Activated T-helper 2 cell treated with anti-CD3 and anti-CD28 coated beads, Interferon-gamma antibody, Interleukin-2, Interleukin-4, amounts not matched to agents 10 μg/mL and 5 μg/mL and 100 μg/mL, durations not matched to agents 14 hours and 24 hours and 36 hours (primary cell): ENCODE data around the gene XYLT1. TPM values are rescaled to one million over a fixed set of nuclear protein-coding genes. Genes with fewer than 3 reads are reported as not detected.

ENCODE experiments used
- DNase-seq: peaks from one replicate; pipeline ENCODE4 v3.0.0; 2021; ENCODE audit warnings: low spot score
- H3K27ac Mint-ChIP-seq: one replicate; pipeline ENCODE4 v1.8.0; 2021; ENCODE audit warnings: mixed read lengths
- H3K27me3 Mint-ChIP-seq: one replicate; pipeline ENCODE4 v1.8.0; 2021; ENCODE audit warnings: low read depth, mixed read lengths
- H3K36me3 Mint-ChIP-seq: one replicate; pipeline ENCODE4 v1.8.0; 2021; ENCODE audit warnings: low read depth, mixed read lengths
- H3K4me1 Mint-ChIP-seq: one replicate; pipeline ENCODE4 v1.8.0; 2021; ENCODE audit warnings: low read depth, mixed read lengths
- H3K4me3 Mint-ChIP-seq: one replicate; pipeline ENCODE4 v1.8.0; 2021; ENCODE audit warnings: low read depth, mild to moderate bottlenecking, moderate library complexity, mixed read lengths
- H3K9me3 Mint-ChIP-seq: one replicate; pipeline ENCODE4 v1.8.0; 2021; ENCODE audit warnings: mixed read lengths
- intact Hi-C: fragments of 100-400 bp; cut with micrococcal nuclease; formaldehyde crosslinking; loops from one replicate; pipeline ENCODE4 v1.15.1; 2023
- total RNA-seq: library from RNA; stranded (reverse); gene quantifications from 2 replicates; pipeline ENCODE4 v1.2.3, GENCODE V29; 2022

Gene XYLT1
- total RNA-seq, 1 donor from 2014 or later, result 18.9 TPM

DNA sequence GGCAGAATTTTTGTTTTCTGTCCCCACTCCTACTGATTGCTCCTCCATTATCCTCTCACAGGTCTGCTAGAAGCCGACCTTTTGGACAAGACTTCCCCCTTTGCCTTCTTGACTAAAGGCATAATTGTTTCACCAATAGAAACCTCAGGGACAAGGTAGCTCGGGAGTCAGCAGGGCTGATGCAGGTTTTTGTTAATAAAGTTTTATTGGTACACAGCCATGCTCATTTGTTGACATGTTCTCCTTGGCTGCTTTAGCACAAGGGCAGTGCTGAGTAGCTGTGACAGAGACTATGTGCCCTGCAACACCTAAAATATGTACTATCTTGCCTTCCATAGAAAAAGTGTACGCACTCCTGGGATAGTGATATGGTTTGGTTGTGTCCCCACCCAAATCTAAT, 271.6 kb downstream of the XYLT1 start:
- Mint-ChIP-seq H3K4me3 (no peak overlapping the region), H3K36me3 (peaks cover 26% of the 10 kb centered on the region), H3K27me3 (no peaks in the 10 kb centered on the region), H3K9me3 (no peaks in the 10 kb centered on the region), H3K4me1 (no peaks in the 10 kb centered on the region), H3K27ac (no peak overlapping the region)
- intact Hi-C loops, result no loop called here
- no peak for DNase-seq

DNA sequence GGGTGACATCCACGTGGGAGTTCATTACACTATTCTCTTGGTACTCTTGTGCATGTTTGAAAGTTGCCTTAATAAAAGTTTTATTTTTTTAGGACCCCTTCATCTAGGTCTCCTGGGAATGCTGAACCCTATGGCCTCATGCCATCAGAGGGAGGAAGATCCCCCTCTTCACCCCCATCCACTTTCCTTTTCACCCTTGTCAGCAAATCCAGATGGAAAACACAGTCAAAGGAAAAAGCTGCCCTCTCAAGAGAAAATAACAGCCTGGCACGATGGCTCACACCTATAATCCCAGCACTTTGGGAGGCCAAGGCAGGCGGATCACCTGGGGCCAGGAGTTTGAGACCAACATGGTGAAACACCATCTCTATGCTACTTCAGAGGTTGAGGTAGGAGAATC, 274.2 kb downstream of the XYLT1 start:
- Mint-ChIP-seq H3K4me3 (no peak overlapping the region), H3K27ac (no peak overlapping the region), H3K4me1 (no peaks in the 10 kb centered on the region), H3K36me3 (peaks cover 45% of the 10 kb centered on the region), H3K27me3 (no peaks in the 10 kb centered on the region), H3K9me3 (no peaks in the 10 kb centered on the region)
- DNase-seq, result no peak
- intact Hi-C loops, result no loop called here

DNA sequence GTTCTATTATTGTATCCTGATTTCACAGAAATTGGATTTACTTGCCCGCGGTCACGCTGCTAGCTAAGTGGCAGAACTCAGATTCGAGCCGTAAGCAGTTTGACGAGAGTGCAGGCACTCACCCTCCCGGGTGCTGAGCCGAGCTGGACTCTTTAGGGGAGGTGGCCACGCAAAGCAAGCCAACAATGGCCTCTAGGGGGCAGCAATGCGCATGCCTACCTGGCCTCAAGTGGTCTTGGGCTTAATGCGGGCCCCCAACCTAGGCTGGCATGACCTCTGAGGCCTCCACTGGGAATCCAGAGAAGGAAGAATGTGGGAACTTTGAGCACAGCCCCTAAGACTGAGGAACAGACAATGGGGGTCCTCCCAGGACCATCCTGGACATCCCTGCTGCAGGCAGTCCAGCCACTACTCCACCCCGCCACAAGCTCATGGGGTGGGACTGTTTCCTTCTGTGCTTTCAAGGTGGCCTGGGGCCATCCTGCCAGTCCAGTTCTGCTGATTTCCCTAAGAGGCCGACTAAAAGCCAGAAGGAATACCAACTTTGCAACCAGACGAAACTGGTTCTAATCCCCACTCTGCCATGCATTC, 276.5 kb downstream of the XYLT1 start:
- Mint-ChIP-seq H3K27me3 (no peaks in the 10 kb centered on the region), H3K27ac (no peak overlapping the region), H3K4me1 (no peaks in the 10 kb centered on the region), H3K4me3 (no peak overlapping the region), H3K9me3 (no peaks in the 10 kb centered on the region), H3K36me3 (peaks cover 48% of the 10 kb centered on the region)
- DNase-seq, result peak; percentile 24
- intact Hi-C loops, result no loop called here

DNA sequence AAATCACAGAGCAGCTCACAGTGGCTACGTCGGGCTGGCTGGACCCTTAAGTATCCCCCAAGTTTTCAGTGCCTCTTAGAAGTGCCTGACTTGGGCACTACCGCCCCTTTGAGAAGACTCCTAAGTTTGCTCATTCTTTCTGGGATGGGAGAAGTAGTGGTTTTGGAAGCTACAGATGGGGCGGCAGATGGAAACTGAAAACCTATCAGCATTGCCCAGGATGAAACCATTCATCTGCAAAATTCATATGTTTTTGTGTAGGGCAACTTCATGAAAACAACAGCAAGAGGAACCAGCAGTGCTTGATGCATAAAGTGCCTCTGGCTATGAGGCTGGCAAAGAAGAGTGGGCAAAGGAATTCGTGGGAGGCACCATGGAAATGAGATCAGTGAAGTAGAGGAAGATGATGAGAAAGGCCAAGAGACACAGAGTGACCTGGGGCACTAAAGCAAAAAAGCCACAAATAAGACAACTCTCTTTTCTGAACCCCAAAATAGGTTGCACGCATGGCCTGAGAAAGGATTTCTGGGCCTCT, 277.1 kb downstream of the XYLT1 start:
- no peak overlapping the region for H3K27ac Mint-ChIP-seq
- no peaks in the 10 kb centered on the region for H3K9me3 Mint-ChIP-seq

DNA sequence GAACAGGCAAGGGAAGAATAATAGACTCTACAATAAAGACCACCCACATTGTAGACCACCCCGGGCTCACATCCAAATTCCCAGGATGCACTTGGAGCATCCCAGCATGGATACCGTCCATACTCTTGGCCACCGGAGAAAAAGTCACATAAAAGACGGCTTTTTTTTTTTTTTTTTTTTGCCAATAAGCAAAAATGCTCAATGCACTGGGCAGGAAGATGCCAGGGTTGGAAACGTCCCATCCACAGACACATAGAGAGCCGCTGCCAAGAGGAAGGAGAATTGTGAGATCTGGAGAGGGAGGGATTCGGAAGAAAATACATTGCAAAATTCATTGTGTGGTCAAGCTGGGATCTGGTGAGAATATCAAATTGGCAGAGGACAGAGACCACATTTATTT, 286.7 kb downstream of the XYLT1 start:
- Mint-ChIP-seq H3K36me3 (peaks cover 29% of the 10 kb centered on the region), H3K27me3 (no peaks in the 10 kb centered on the region), H3K4me3 (no peak overlapping the region), H3K9me3 (no peaks in the 10 kb centered on the region), H3K4me1 (no peaks in the 10 kb centered on the region), H3K27ac (no peak overlapping the region)
- DNase-seq, result no peak
- intact Hi-C loops, result no loop called here

More for the DNA sequence above, 277.1 kb downstream of the XYLT1 start:
- intact Hi-C loops, result no loop called here
- no peaks in the 10 kb centered on the region for H3K4me1 Mint-ChIP-seq
- H3K27me3 Mint-ChIP-seq, result no peaks in the 10 kb centered on the region
- DNase-seq, result no peak
- H3K36me3 Mint-ChIP-seq, result peaks cover 42% of the 10 kb centered on the region
- no peak overlapping the region for H3K4me3 Mint-ChIP-seq

DNA sequence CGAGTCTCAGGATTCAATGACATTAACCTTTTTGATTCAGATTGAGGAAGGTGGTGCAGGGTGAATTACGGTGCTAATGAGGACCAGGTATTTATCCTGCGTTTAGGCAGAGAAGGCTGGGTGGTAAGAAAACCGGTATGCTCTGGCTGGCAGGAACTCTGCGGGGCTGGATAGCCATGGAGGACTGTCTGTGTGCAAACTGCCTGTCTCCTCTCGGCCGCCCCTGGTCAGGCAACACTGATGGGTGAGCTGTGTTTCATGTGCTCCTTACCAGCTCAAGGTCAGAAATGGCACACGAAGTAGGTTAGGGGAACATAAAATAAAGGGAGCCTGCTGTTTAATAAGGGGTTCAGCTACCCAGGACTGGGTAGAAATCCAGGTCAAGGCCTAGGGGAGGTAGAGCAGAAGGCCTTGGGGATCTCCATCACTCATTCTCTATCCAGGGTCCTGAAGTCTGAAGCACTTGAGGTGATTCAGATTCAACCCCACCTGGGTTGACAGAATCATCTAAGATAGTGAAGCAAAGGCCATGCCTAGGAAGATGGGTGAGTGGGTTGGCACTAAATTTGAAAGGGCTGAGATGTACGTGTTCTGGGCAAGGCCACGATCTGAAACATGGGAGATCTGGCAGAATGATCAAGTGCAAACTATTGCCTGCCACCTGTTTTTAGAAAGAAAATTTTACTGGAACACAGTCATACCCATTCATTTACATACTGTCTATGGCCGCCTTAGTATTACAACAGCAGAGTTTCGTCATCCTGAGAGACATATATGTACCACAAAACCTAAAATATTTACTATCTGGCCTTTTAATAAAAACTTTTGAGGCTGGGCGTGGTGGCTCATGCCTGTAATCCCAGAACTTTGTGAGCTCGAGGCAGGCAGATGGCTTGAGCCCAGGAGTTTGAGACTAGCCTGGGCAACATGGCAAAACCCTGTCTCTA, 292.5 kb downstream of the XYLT1 start:
- peaks cover 36% of the 10 kb centered on the region for H3K36me3 Mint-ChIP-seq
- H3K27me3 Mint-ChIP-seq, result no peaks in the 10 kb centered on the region
- H3K9me3 Mint-ChIP-seq, result no peaks in the 10 kb centered on the region
- no peak for DNase-seq
- no peak overlapping the region for H3K27ac Mint-ChIP-seq
- no peak overlapping the region for H3K4me3 Mint-ChIP-seq
- intact Hi-C loops, result no loop called here
- H3K4me1 Mint-ChIP-seq, result peaks cover 7% of the 10 kb centered on the region

DNA sequence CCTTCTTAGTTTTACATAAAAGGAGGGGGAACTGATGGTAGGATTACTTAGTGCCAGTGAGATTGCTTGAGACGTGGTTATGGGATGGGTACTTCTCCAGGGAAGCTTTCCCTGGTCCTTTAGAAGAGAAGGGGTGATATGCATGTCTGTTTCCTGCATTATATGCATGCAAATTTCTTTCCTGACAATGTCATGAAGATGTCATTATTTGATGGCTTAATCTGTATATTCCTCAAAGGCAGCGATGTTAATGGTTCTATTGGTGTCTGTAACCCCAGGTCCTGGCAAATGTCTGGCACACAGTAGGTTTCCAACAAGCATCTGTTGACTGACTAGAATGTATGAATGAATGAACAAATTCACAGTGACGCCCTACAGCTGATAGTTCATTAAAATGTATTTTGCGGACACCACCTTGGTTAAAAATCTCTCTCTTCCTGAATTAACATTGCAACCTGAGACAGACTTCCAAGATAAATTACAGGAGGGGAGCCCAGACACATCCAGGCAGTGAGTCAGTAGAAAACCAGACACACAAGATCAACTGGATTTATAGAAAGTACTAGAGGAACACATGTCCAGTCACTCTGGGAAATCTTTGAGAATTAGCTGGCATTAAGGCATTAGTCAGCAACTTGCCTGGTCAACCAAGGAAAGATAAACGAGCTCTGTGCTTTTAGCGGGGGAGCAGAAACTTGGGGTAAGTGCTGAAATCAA, 293.4 kb downstream of the XYLT1 start:
- H3K4me1 Mint-ChIP-seq, result peaks cover 13% of the 10 kb centered on the region
- no peak for DNase-seq
- peaks cover 41% of the 10 kb centered on the region for H3K36me3 Mint-ChIP-seq
- H3K4me3 Mint-ChIP-seq, result no peak overlapping the region
- no peaks in the 10 kb centered on the region for H3K9me3 Mint-ChIP-seq
- H3K27me3 Mint-ChIP-seq, result no peaks in the 10 kb centered on the region
- intact Hi-C loops, result no loop called here
- H3K27ac Mint-ChIP-seq, result no peak overlapping the region

DNA sequence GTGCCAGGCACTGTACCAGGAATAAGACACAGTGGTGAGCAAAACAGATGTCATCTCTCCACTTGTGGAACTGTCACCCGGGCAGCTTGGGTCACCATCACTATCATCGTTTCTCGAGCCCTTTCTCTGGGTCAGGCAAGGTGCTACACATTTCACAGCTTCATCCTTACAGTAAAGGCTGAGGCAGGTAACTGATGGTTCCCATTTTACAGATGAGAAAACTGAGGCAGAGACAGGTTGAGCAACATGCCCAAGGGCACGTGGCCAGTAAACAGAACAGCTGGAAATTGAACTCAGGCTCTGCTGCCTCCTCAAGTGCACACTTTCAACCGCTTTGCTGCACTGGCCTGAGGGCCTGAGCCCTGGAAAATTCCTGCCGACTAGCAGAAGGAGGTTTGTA, 294.6 kb downstream of the XYLT1 start:
- DNase-seq, result no peak
- Mint-ChIP-seq H3K36me3 (peaks cover 37% of the 10 kb centered on the region), H3K4me1 (peaks cover 17% of the 10 kb centered on the region), H3K4me3 (no peak overlapping the region), H3K9me3 (no peaks in the 10 kb centered on the region), H3K27ac (no peak overlapping the region), H3K27me3 (no peaks in the 10 kb centered on the region)
- intact Hi-C loops, result no loop called here

DNA sequence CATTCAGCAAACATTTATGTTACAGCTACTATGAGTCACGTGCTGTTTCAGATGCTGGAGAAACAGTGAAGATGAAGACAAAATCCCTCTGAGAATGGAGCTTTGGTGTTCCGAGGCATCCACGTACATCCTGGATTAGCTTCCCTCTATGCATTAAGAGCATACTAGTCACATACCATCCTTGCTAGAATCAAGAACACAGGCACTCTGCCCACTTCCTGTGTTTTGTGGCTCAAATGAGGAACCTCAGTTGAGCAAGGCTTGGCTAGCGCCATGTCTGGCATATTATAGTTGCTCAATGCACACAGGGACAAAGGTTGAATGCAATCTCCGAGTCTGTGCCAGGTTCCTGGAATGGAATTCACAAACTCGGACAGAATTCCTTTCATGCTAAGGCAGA, 297.5 kb downstream of the XYLT1 start:
- H3K27ac Mint-ChIP-seq, result no peak overlapping the region
- no peaks in the 10 kb centered on the region for H3K27me3 Mint-ChIP-seq
- H3K4me3 Mint-ChIP-seq, result no peak overlapping the region
- no peaks in the 10 kb centered on the region for H3K9me3 Mint-ChIP-seq
- no peak for DNase-seq
- peaks cover 32% of the 10 kb centered on the region for H3K36me3 Mint-ChIP-seq
- intact Hi-C loops, result no loop called here
- H3K4me1 Mint-ChIP-seq, result peaks cover 18% of the 10 kb centered on the region

DNA sequence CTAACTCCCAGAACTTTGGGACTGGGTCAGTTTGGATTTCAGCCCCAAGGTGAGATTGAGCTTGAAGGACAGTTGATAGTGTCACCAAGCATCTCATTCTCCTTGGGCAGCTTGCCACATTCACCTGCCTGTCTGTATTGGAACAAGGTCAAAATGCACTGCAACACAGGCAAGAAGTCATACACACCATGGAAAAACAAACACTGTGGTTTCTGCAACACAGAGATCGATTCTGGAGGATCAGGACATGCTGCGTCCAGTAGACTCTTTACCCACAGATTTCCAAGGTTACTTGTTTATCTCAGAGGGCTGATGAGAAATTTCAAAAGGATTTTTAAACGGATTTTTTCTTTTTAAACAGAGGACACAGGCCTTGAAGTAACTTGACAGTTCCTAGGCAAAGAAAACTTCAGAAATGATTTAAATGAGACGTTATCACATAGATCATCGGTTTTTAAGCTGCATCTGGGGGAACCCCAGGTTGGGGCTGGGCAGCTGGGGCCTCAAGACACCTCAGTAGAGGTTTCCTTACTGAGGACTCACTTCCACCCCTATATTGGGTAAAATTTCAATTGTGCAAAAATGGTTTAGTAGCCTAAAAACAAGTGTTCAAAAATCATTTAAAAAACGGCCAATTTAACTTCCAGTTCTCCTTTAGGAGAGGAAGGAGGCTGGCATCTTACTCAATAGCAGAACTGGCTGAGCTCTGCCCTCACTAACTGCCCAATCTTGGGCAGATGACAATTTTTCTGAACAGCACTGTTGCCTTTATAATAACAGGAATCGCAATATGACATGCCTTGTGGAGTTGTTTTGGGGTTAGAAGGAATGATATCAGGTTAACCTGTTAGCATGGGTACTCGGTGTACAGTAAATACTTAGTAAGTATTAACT, 299.3 kb downstream of the XYLT1 start:
- intact Hi-C loops, result no loop called here
- H3K4me1 Mint-ChIP-seq, result peaks cover 18% of the 10 kb centered on the region
- H3K4me3 Mint-ChIP-seq, result no peak overlapping the region
- H3K36me3 Mint-ChIP-seq, result peaks cover 38% of the 10 kb centered on the region
- H3K27ac Mint-ChIP-seq, result no peak overlapping the region
- H3K27me3 Mint-ChIP-seq, result no peaks in the 10 kb centered on the region
- DNase-seq, result no peak
- no peaks in the 10 kb centered on the region for H3K9me3 Mint-ChIP-seq

DNA sequence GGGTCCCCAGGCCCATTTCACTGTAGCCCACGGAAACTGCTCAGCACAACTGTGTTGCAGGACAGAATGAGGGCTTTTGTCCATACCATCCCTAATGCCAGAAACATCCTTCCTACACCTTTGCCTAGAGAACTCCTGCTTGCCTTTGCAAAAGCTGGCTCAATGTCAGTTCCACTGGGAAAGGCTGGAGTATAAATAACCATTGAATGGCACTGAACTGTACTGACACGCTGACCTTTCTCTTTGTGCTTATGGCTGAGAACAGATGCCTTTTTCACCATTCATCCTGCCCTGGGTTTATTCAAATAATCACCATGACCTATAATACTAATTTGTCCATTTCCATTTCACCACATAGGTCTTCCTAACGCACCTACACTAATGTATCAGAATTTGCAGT, 300.3 kb downstream of the XYLT1 start:
- Mint-ChIP-seq H3K9me3 (no peaks in the 10 kb centered on the region), H3K4me1 (peaks cover 18% of the 10 kb centered on the region), H3K36me3 (peaks cover 36% of the 10 kb centered on the region), H3K27me3 (no peaks in the 10 kb centered on the region), H3K4me3 (no peak overlapping the region), H3K27ac (no peak overlapping the region)
- no peak for DNase-seq
- intact Hi-C loops, result no loop called here

DNA sequence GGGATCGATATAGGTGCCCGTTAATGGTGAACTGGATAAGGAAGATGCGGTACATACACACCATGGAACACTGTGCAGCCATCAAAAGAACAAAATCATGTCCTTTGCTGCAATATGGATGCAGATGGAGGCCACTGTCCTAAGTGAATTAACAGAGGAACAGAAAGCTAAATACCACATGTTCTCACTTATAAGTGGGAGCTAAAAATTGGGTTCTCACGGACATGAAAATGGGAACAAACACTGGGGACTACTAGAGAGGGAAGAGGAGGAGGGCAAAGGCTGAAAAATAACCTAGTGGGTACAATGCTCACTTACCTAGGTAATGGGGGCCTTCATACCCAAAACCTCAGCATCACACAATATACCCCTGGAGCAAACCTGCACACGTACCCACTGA, 302.6 kb downstream of the XYLT1 start:
- Mint-ChIP-seq H3K4me3 (no peak overlapping the region), H3K27ac (no peak overlapping the region), H3K36me3 (peaks cover 20% of the 10 kb centered on the region), H3K27me3 (no peaks in the 10 kb centered on the region), H3K4me1 (peaks cover 10% of the 10 kb centered on the region), H3K9me3 (no peaks in the 10 kb centered on the region)
- intact Hi-C loops, result no loop called here
- no peak for DNase-seq
